ENCODE measurements around the gene DCAF4. TPM values are rescaled to one million over a fixed set of nuclear protein-coding genes. Genes with fewer than 3 reads are reported as not detected.

Gene DCAF4
- total RNA-seq: 8.2 and 19.2 TPM in 2 replicates

GRCh38 chr14:72926292-72927028, at the start of gene DCAF4:
DCAF4 (plus strand) TSS chr14:72926464; CDS start chr14:72937979, 11,515 bp downstream.

GRCh38 chr14:72893636-72894322, 32.5 kb upstream of the DCAF4 start, which contains the start of gene DPF3:
DPF3 (minus strand) TSS chr14:72894101; CDS start chr14:72894088, 13 bp downstream.

Other genes starting within 250 kb of the DCAF4 start
- 0.07 and 1.0 TPM in 2 replicates for gene DPF3, start 32.4 kb upstream of the DCAF4 start, total RNA-seq
- 11.3 and 19.3 TPM in 2 replicates for gene ZFYVE1, start 100.6 kb downstream of the DCAF4 start, total RNA-seq
- 18.1 and 40.3 TPM in 2 replicates for gene RBM25, start 132.1 kb downstream of the DCAF4 start, total RNA-seq
- 81.3 and 104 TPM in 2 replicates for gene PSEN1, start 210.0 kb downstream of the DCAF4 start, total RNA-seq